GM19455 (cell line): ENCODE data around the gene PADI1.

Source experiments
- ATAC-seq: cut with Tn5 transposase; IDR thresholded peaks from one replicate; pipeline ENCODE4 v1.9.1; 2021; ENCODE audit not compliant: unreplicated experiment

PADI1 gene

DNA sequence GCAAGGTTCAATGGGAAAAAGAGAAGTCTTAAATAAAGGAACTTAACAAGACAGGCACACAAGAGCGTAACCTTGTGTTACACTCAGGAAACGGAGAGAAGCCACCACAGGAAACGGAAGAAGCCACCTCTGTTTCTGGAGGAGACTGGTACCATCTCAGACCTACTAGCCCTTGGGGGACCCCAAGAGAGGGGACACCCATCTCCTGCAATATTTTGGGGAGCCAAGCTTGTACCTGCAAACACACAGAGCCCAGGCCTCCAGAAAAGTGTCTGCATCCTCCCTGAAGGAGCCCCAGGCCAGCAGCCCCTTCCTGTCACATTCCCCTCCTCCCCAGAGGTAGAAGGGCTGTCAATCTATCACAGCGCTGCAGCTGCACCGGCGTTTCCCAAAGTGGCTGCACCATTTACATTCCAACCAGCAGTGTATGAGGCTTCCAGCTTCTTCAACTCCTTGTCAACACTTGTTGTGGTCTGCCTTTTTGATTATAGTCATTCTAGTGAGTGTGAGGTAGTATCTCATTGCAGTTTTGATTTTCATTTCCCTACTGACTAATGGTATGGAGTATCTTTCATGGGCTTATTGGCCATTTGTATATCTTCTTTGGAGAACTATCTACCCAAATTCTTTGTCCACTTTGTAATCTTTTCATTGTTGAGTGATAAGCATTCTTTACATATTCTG, 23.0 kb upstream of the PADI1 start:
- ATAC-seq: no peak

DNA sequence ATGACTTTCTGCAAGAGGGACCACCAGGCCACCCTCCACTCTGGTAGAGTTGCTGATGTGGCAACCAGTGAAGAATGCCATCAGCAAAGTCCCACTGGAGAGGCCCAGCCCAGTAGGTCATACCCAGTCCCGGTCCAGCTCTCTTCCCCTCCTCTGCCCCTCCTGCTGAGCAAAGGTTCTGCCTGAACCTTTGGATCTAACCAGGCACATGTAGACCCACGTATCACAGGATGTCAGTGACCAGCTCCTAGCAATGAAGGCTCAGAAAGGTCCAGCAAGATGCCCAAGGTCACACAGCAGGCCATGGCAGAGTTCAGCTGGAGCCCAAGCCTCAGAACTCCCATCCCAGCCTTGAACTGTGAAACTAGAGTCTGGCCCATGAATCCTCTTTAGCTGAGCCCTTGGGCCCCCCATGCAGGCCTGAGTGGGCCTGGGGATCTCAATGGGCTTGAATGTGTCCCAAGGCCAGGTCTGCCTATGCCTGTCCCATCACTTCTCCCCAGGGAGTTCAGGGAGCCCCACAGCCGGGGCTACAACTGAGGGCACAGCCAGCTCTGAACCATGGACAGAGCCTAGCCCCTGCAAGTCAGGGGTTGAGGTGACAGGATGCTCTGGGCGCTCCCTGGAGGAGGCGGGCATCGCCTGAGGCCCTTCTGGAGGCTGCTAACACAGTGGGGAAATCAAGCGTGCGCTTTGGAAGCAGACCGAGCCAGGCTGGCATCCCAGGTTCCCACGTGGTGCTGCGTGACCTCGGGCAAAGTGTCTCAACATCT, 21.4 kb upstream of the PADI1 start:
- ATAC-seq: no peak

GRCh38 chr1:17184161-17184665, 20.7 kb upstream of the PADI1 start:
- no peak for ATAC-seq

DNA sequence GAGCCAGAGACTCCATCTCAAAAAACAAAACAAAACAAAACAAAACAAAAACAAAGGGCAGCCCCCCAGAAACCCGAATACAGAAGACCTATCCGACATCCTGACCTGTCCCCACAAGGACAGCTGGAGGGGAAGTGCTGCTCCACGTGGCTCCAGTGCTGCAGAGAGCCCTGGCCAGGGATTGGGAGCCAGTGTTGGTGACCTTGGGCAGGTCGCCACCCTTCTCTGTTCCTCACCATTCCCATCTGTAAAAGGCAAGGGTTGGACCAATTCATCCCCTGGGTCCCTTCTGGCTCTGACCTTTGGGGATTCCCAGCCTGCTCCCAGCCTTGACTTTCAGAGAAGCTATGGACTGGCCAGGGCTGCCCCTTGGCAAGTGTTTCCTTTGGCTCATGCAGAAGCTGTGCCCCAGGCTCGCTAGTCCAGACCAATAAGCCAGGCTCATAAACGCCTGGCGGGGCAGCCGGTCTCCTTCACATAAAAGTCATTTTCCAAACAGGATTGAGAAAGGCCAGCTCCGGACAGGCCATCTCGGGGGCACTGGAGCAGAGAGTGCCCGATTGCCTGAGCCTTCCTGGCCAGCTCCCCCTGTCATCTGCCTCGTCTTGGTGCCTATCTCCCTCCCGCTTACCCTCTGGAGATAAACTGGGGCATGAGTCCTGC, 20.0 kb upstream of the PADI1 start:
- ATAC-seq: no peak

GRCh38 chr1:17185485-17185860, 19.5 kb upstream of the PADI1 start:
- no peak for ATAC-seq

DNA sequence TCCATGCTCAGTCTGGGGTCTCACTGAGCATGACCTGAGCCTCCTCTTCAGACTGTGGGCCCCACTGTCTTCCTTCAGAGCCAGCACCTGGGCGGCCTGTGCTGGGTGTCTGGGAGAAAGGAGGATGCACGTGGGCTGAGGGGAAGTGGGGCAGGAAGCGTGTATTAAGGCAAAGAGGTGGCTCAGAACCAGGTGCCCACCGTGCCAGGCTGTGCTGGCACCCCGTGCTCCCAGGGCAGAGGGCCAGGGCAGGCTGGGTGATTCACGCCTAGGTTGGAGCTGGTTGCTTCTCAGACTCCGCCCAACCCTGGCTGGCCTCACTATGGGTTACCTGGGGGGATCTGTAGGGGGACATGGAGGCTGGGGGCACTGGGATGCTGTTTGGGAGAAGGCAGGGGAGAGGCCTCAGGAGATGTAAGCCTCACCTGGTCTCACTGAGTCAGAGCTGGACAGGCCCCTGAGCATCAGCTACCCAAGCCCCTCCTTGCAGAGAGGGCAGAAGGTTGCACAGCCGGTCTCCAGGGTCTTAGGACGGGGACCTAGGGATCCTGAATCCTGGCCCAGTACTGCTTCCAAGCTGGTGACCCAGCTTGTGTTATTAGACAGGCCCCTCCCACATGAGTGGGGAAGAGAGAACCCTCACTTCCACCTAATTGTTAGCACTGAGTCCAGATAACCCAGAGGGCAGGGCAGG, 18.6 kb upstream of the PADI1 start:
- no peak for ATAC-seq

DNA sequence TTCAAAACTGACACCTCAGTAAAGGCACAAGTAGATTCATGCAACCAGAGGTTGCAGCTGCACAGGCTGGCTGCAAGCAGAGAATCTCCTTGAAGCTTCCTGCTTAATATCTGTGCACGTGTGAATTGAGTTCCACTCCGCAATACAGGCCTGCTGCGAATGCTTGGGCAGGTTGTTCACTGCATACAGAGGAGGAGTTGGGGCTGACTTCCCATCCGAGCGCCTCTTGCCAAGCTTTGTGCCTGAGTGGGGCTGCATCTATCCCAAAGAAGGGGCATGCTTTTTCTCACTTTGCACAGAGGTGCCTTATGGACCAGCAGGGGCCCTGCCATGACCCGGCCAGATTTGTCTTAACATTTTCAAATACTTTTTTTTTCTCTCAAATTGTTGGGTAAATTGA, 17.9 kb upstream of the PADI1 start:
- no peak for ATAC-seq

DNA sequence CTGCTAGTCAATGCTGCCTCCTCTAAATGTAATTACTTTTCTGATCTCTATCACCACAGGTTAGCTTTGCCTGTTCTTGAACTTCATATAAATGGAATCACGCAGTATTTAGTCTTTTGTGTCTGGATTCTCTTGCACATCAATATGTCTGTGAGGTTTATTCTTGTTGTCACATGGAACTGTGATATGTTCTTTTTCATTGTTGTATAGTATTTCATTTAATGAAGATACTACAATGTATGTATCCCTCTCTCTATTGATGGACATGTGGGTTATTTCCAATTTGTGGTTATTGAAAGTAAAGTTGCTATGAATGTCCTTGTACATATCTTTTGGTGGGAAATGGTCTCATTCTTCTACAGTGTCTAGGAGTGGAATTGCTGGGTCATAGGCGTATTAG, 16.7 kb upstream of the PADI1 start:
- no peak for ATAC-seq

DNA sequence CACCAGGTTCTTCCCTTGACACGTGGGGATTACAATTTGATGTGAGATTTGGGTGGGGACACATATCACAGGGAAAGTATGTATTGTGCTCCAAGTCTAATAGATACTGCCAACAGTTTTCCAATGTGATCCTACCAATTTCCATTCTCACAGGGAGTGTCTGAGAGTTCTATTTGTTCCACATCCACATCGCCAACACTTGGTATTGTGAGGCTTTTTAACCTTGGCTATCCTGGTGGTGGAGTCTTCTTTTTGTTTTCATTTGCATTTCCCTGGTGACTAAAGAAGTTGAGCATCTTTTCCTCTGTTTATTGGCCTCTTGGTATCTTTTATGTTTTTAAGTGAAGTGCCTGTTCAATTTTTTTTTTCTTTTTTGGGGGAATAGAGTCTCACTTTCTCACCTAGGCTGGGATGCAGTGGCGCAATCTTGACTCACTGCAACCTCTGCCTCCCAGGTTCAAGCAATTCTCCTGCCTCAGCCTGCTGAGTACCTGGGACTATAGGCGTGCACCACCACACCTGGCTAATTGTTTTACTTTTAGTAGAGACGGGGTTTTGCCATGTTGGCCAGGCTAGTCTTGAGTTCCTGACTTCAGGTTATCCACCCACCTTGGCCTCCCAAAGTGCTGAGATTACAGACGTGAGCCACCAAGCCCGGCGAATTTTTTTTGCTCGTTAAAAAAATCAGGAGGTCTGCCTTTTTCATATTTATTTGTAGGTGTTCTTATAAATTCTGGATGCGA, 15.9 kb upstream of the PADI1 start:
- no peak for ATAC-seq

- ATAC-seq: no peak
These were observed 15.3 kb upstream of the PADI1 start for GRCh38 chr1:17189632-17189990.

DNA sequence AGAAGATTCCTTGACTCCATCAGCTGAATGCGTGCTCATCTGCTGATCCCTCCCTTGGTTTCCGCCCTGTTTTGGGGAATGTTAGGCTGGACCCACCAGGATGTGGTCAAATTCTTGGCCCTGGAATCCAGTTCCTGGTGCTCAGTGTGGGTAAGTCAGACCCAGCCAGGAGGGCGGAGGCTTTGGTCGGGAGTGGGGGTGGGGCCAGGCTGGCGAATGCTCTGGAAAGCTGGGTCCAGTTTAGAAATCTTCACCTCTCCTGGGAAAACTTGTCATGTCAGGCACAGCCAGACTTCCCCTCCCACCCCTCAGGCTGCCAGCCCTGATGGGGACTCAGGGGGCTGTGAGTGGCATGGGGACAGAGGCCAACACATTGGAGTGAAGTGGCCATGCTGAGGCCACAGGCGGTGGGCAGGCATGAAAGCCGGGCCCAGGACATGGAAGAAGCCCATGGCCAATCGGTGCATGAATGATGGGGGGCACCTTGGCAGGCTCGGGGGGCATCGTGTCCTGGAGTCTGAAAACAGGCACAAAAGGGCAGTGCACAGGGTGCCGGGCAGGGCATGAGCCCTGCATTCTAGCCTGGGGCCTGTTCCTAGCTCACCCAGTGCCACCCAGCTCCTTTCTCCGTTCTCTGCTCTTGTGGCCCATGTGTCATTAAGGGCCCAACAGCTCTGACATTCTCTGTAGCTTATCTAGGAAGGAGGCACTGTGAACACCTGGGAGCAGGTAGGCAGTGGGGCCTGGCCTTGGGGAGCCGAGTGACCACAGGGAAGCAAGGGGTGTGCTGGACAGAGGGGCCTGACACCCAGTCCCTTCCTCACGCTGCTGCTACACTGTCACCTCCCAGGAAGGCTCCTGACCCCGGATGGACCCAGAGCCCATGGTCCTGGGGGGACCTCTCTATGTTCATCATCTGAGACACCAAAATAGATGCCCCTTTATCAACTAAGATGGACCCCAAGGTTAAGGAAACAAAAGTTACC, 14.6 kb upstream of the PADI1 start:
- no peak for ATAC-seq

DNA sequence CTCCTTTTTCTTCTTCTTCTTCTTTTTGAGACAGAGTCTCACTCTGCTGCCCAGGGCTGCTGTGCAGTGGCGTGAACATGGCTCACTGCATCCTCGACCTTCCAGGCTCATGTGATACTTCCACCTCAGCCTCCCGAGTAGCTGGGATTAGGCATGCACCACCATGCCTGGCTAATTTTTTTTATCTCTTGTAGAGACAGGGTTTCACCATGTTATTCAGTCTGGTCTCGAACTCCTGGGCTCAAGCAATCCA, 13.0 kb upstream of the PADI1 start:
- no peak for ATAC-seq

- ATAC-seq: no peak
These were observed 12.3 kb upstream of the PADI1 start for GRCh38 chr1:17192394-17193221.

GRCh38 chr1:17193222-17194132, 11.5 kb upstream of the PADI1 start:
- ATAC-seq: no peak

DNA sequence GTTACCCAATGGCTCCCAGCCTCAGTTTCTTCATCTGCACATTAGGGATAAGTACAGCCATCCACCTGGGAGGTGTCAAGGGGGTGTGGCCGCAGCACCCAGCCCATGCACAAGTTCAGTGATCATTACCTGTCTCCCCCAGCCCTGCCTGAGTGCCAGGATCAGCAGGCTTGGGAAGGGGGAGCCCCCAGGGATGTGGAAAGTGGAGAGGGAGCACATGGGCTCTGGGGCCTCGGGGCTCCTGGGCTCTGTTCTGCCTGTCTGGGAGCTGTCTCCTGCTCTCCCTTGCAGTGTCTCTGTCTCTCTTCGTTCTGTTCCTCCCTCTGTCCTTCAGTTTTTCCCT, 10.8 kb upstream of the PADI1 start:
- no peak for ATAC-seq

GRCh38 chr1:17194615-17195528, 10.1 kb upstream of the PADI1 start:
- ATAC-seq: no peak

DNA sequence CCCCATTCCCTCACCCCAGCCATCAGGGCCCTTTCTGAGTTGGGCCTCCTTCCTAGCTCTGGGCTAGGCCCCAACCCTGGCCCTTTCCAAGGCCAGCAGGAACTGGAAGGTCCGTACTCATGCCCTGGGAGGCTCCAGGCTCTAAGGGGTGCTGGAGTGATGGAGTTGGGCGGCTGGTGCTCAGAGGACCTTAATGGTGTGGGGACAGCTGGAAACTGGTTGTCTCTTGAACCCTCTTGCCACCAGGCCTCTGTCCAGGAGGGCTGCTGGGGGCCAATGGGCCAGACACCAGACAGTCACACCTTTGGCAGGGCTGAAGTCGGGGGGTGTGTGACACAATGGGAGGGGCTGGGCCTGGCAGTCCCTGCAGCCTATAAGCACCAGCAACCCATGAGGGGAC, 9.2 kb upstream of the PADI1 start:
- no peak for ATAC-seq
